Prostate gland (tissue), 2 donors: ENCODE measurements around the gene ASPG. TPM values are rescaled to one million over a fixed set of nuclear protein-coding genes. Genes with fewer than 3 reads are reported as not detected.

ENCODE experiments used
- DNase-seq: peaks from one replicate; pipeline ENCODE4 v3.0.0-alpha.2; 2019; ENCODE audit warnings: low spot score
- H3K27ac ChIP-seq, 2 donors: fragments of 200-600 bp; sonication (generic); 2 replicates each; pipeline ENCODE4 v1.5.1; 2017 to 2019
- H3K27me3 ChIP-seq: fragments of 200-600 bp; sonication (generic); replicated peaks from 2 replicates; pipeline ENCODE4 v1.5.1; 2019; ENCODE audit not compliant: insufficient read depth
- H3K36me3 ChIP-seq, 2 donors: fragments of 200-600 bp; sonication (generic); 1 replicate in 1 of 2; 2 replicates in 1 of 2; pipeline versions ENCODE4 v1.5.1 to v1.8.1; 2017 to 2019
- H3K4me1 ChIP-seq: fragments of 200-600 bp; sonication (generic); replicated peaks from 2 replicates; pipeline ENCODE4 v1.5.1; 2019
- H3K4me3 ChIP-seq, 2 donors: fragments of 200-600 bp; sonication (generic); 2 replicates each; pipeline ENCODE4 v1.5.1; 2017 to 2019
- H3K9me3 ChIP-seq: fragments of 200-600 bp; sonication (generic); 2 replicates; pipeline ENCODE4 v1.5.1; 2017
- CTCF ChIP-seq, 4 experiments: fragments of 200-600 bp in 2 of 4; fragments of 450-650 bp in 2 of 4; sonication (generic) in 2 of 4; IDR thresholded peaks; 1 replicate in 3 of 4; 2 replicates in 1 of 4; pipeline ENCODE4 v1.5.1; 2016 to 2019; ENCODE audit warnings: antibody characterized with exemption in 4 of 4, mild to moderate bottlenecking in 2 of 4, moderate library complexity in 2 of 4
- POLR2A ChIP-seq: fragments of 450-650 bp; IDR thresholded peaks from one replicate; pipeline ENCODE4 v1.6.1; 2016; ENCODE audit warnings: antibody characterized with exemption, mild to moderate bottlenecking
- POLR2AphosphoS5 ChIP-seq: sonication (generic); formaldehyde crosslinking; IDR thresholded peaks from one replicate; pipeline ENCODE4 v1.6.1; 2017; ENCODE audit warnings: antibody characterized with exemption
- WGBS: methylation state at CpG from one replicate; pipeline ENCODE4 v1.1.5; 2018; 5-methylcytosine and 5-hydroxymethylcytosine counted together
- intact Hi-C: fragments of 100-400 bp; cut with DNase I; formaldehyde crosslinking; loops from one replicate; pipeline ENCODE4 v1.14.2; 2022
- total RNA-seq, 2 donors: library from RNA; depleted of rRNA; stranded (reverse); fragments of >200 nt; gene quantifications; one replicate each; pipeline ENCODE4 v1.1.0, GENCODE V29; 2016

The ASPG gene
- total RNA-seq, 2 donors from 2014 or later, result 2.3 TPM; not detected in 1

- intact Hi-C loops, result no loop called here
These were observed 6.6 kb downstream of the ASPG start for GRCh38 chr14:104091927-104092771.

GRCh38 chr14:104092931-104093365 lies 7.4 kb downstream of the ASPG start:
- Histone ChIP-seq H3K27me3 (peaks cover 5% of the 10 kb centered on the region), H3K36me3 (no peaks in the 10 kb centered on the region), H3K9me3 (no peaks in the 10 kb centered on the region), H3K4me1 (no peaks in the 10 kb centered on the region), H3K27ac (no peak overlapping the region), H3K4me3 (no peak overlapping the region)
- intact Hi-C loops, result no loop called here
- 71% methylated on average over 11 of the region's 11 CpGs for WGBS
- DNase-seq, result no peak
- TF ChIP-seq CTCF (IDR thresholded peaks at IDR 0.05), result no peak
- no peak for TF ChIP-seq POLR2A
- TF ChIP-seq POLR2AphosphoS5, result no peak

More at GRCh38 chr14:104091927-104092771, 6.6 kb downstream of the ASPG start:
- DNase-seq, result no peak
- TF ChIP-seq POLR2AphosphoS5, result no peak
- TF ChIP-seq CTCF (IDR thresholded peaks at IDR 0.05), result no peak
- TF ChIP-seq POLR2A, result no peak
- Histone ChIP-seq H3K4me3 (no peak overlapping the region), H3K27me3 (peaks cover 5% of the 10 kb centered on the region), H3K27ac (no peak overlapping the region), H3K36me3 (no peaks in the 10 kb centered on the region), H3K4me1 (no peaks in the 10 kb centered on the region), H3K9me3 (no peaks in the 10 kb centered on the region)
- WGBS, result 90% methylated on average over 22 of the region's 23 CpGs

GRCh38 chr14:104093366-104094055 lies 8.0 kb downstream of the ASPG start:
- Histone ChIP-seq H3K4me1 (no peaks in the 10 kb centered on the region), H3K9me3 (no peaks in the 10 kb centered on the region), H3K27me3 (peaks cover 5% of the 10 kb centered on the region), H3K36me3 (no peaks in the 10 kb centered on the region), H3K4me3 (no peak overlapping the region), H3K27ac (no peak overlapping the region)
- no peak for TF ChIP-seq POLR2A
- 63% methylated on average over 13 of the region's 18 CpGs for WGBS
- DNase-seq, result no peak
- intact Hi-C loops, result no loop called here

GRCh38 chr14:104094056-104094708 lies 8.7 kb downstream of the ASPG start:
- intact Hi-C loops, result no loop called here
- WGBS, result 65% methylated on average over 20 of the region's 20 CpGs
- H3K36me3 ChIP-seq, result no peaks in the 10 kb centered on the region
- H3K27me3 ChIP-seq, result peaks cover 5% of the 10 kb centered on the region
- no peaks in the 10 kb centered on the region for H3K4me1 ChIP-seq
- DNase-seq, result no peak
- TF ChIP-seq POLR2A, result no peak
- TF ChIP-seq CTCF (IDR thresholded peaks at IDR 0.05), result no peak
- no peak for TF ChIP-seq POLR2AphosphoS5
- no peak overlapping the region for H3K4me3 ChIP-seq
- H3K27ac ChIP-seq, result no peak overlapping the region
- H3K9me3 ChIP-seq, result no peaks in the 10 kb centered on the region

- Histone ChIP-seq H3K36me3 (no peaks in the 10 kb centered on the region), H3K27ac (no peak overlapping the region), H3K9me3 (no peaks in the 10 kb centered on the region), H3K4me1 (no peaks in the 10 kb centered on the region), H3K27me3 (peaks cover 5% of the 10 kb centered on the region), H3K4me3 (no peak overlapping the region)
- DNase-seq, result peak; percentile 57
- intact Hi-C loops, result no loop called here
- TF ChIP-seq CTCF (IDR thresholded peaks at IDR 0.05), result peak; percentile 87 to 90 (median 87)
- no peak for TF ChIP-seq POLR2A
- WGBS, result 59% methylated on average over 27 of the region's 35 CpGs
These were observed 9.4 kb downstream of the ASPG start for GRCh38 chr14:104094709-104095425.
